ENCODE measurements around the gene TBC1D5. TPM values are rescaled to one million over a fixed set of nuclear protein-coding genes. Genes with fewer than 3 reads are reported as not detected.

TBC1D5 gene
- total RNA-seq, 2 donors from 2014 or later = 68.8 to 77.7 TPM

DNA sequence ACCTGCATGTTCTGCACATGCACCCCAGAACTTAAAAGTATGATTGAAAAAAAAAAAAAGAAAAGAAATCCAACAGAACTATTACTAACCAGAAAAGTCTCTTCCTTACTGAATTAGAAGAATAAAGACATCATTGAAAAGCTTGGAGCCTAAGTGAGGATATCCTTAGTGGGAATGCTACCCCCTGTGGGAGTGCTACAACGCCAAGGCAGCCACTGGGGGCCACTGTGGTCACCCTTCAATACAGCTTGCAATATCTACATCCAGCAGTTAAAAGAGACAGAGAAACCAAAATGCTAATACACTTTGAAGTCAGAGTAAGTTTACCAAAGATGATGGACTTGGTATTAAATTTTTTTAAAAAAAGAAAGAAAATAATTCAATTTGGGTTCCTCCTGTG is 565.7 kb downstream of the TBC1D5 start:
- no peak for DNase-seq
- WGBS, 2 experiments (ENCODE audit: insufficient coverage in 1 of 2, insufficient read length in 1 of 2) = 42% methylated on average over 1 of the region's 1 CpG; no CpG with 5 or more reads in 1 of the 2 experiments
- peak; percentile 55 for TF ChIP-seq CTCF (conservative IDR thresholded peaks at IDR 0.05)

GRCh38 chr3:17175187-17175807 is 567.1 kb downstream of the TBC1D5 start:
- H3K9me3 Mint-ChIP-seq = no peaks in the 10 kb centered on the region
- H3K27me3 Mint-ChIP-seq (ENCODE audit: insufficient read depth) = no peaks in the 10 kb centered on the region
- no peak overlapping the region for H3K27ac ChIP-seq (ENCODE audit: low read depth, low read length)
- TF ChIP-seq CTCF (conservative IDR thresholded peaks at IDR 0.05) = no peak
- no peaks in the 10 kb centered on the region for H3K4me1 ChIP-seq (ENCODE audit: control insufficient read depth, insufficient read depth, low read length)
- H3K36me3 Mint-ChIP-seq (ENCODE audit: low read depth) = no peaks in the 10 kb centered on the region
- H3K4me3 Mint-ChIP-seq = no peak overlapping the region
- 94 to 95% methylated on average over 2 of the region's 2 CpGs for WGBS, 2 experiments (ENCODE audit: insufficient coverage in 1 of 2, insufficient read length in 1 of 2)
- H3K36me3 ChIP-seq (ENCODE audit: control insufficient read depth, insufficient read depth, low read length) = no peaks in the 10 kb centered on the region
- H3K4me3 ChIP-seq (ENCODE audit: low read length) = no peak overlapping the region
- no peaks in the 10 kb centered on the region for H3K4me1 Mint-ChIP-seq
- no peak overlapping the region for H3K9ac ChIP-seq (ENCODE audit: extremely low read depth, low read length, poor library complexity, severe bottlenecking)
- no peaks in the 10 kb centered on the region for H3K27me3 ChIP-seq (ENCODE audit: control insufficient read depth, insufficient read depth, low read length, poor library complexity, severe bottlenecking)
- no peak overlapping the region for H3K27ac Mint-ChIP-seq
- no peaks in the 10 kb centered on the region for H3K9me3 ChIP-seq (ENCODE audit: control insufficient read depth, low read length)
- no peak for DNase-seq

More for the DNA sequence above, 565.7 kb downstream of the TBC1D5 start:
- no peak overlapping the region for H3K27ac Mint-ChIP-seq
- Histone ChIP-seq H3K27me3 (ENCODE audit: control insufficient read depth, insufficient read depth, low read length, poor library complexity, severe bottlenecking) (no peaks in the 10 kb centered on the region), H3K9ac (ENCODE audit: extremely low read depth, low read length, poor library complexity, severe bottlenecking) (no peak overlapping the region), H3K4me1 (ENCODE audit: control insufficient read depth, insufficient read depth, low read length) (no peaks in the 10 kb centered on the region), H3K4me3 (ENCODE audit: low read length) (no peak overlapping the region), H3K9me3 (ENCODE audit: control insufficient read depth, low read length) (no peaks in the 10 kb centered on the region), H3K36me3 (ENCODE audit: control insufficient read depth, insufficient read depth, low read length) (no peaks in the 10 kb centered on the region), H3K27ac (ENCODE audit: low read depth, low read length) (no peak overlapping the region)
- no peaks in the 10 kb centered on the region for H3K4me1 Mint-ChIP-seq
- peaks cover 2% of the 10 kb centered on the region for H3K36me3 Mint-ChIP-seq (ENCODE audit: low read depth)
- H3K4me3 Mint-ChIP-seq = no peak overlapping the region
- no peaks in the 10 kb centered on the region for H3K27me3 Mint-ChIP-seq (ENCODE audit: insufficient read depth)
- H3K9me3 Mint-ChIP-seq = no peaks in the 10 kb centered on the region

- Mint-ChIP-seq H3K27ac (no peak overlapping the region), H3K4me1 (no peaks in the 10 kb centered on the region), H3K27me3 (ENCODE audit: insufficient read depth) (no peaks in the 10 kb centered on the region), H3K4me3 (no peak overlapping the region), H3K9me3 (no peaks in the 10 kb centered on the region), H3K36me3 (ENCODE audit: low read depth) (peaks cover 31% of the 10 kb centered on the region)
- H3K27ac ChIP-seq (ENCODE audit: low read depth, low read length) = no peak overlapping the region
- H3K4me3 ChIP-seq (ENCODE audit: low read length) = no peak overlapping the region
- WGBS, 2 experiments (ENCODE audit: insufficient coverage in 1 of 2, insufficient read length in 1 of 2) = 93 to 96% methylated on average over 7 of the region's 7 CpGs
- TF ChIP-seq CTCF (conservative IDR thresholded peaks at IDR 0.05) = no peak
- H3K36me3 ChIP-seq (ENCODE audit: control insufficient read depth, insufficient read depth, low read length) = peaks cover 12% of the 10 kb centered on the region
- DNase-seq = no peak
- no peak overlapping the region for H3K9ac ChIP-seq (ENCODE audit: extremely low read depth, low read length, poor library complexity, severe bottlenecking)
- no peaks in the 10 kb centered on the region for H3K27me3 ChIP-seq (ENCODE audit: control insufficient read depth, insufficient read depth, low read length, poor library complexity, severe bottlenecking)
- no peaks in the 10 kb centered on the region for H3K9me3 ChIP-seq (ENCODE audit: control insufficient read depth, low read length)
- no peaks in the 10 kb centered on the region for H3K4me1 ChIP-seq (ENCODE audit: control insufficient read depth, insufficient read depth, low read length)
Observed at GRCh38 chr3:17166369-17166768, 576.1 kb downstream of the TBC1D5 start.
